Gastrocnemius medialis (tissue), 4 donors: ENCODE measurements around the gene SLC1A4.

ENCODE experiments used
- CTCF ChIP-seq, 5 experiments: fragments of 450-650 bp in 3 of 5; fragments of 200-600 bp in 2 of 5; sonication (generic) in 2 of 5; IDR thresholded peaks in 4 of 5; conservative IDR thresholded peaks in 1 of 5; 1 replicate in 4 of 5; 2 replicates in 1 of 5; pipeline ENCODE4 v1.5.1; 2016 to 2019; ENCODE audit warnings: antibody characterized with exemption in 5 of 5, mild to moderate bottlenecking in 3 of 5, moderate library complexity in 3 of 5
- POLR2A ChIP-seq, 2 donors: fragments of 450-650 bp; IDR thresholded peaks; one replicate each; pipeline ENCODE4 v1.6.1; 2017; ENCODE audit warnings: antibody characterized with exemption in 2 of 2, mild to moderate bottlenecking in 2 of 2, moderate library complexity in 2 of 2

- TF ChIP-seq POLR2A (IDR thresholded peaks at IDR 0.05) (peak; percentile 69 to 77), CTCF (IDR thresholded peaks at IDR 0.05 in 4 of 5, conservative IDR thresholded peaks at IDR 0.05 in 1 of 5) (no peak)
These were observed 73.9 kb downstream of the SLC1A4 start for GRCh38 chr2:65062843-65063825.
